Left ventricle myocardium inferior (tissue), 1 donor: ENCODE data around the gene DTYMK. TPM values are rescaled to one million over a fixed set of nuclear protein-coding genes. Genes with fewer than 3 reads are reported as not detected.

Experiments used
- DNase-seq: peaks from one replicate; pipeline ENCODE4 v3.0.0-alpha.2; 2020
- H3K27ac ChIP-seq: fragments of 200-600 bp; replicated peaks from 2 replicates; pipeline ENCODE4 v1.8.0; 2021
- H3K27me3 ChIP-seq: fragments of 200-600 bp; 2 replicates; pipeline ENCODE4 v1.8.0; 2021; ENCODE audit warnings: low read depth
- H3K36me3 ChIP-seq: fragments of 200-600 bp; 2 replicates; pipeline ENCODE4 v1.8.0; 2021
- H3K4me1 ChIP-seq: fragments of 200-600 bp; 2 replicates; pipeline ENCODE4 v1.8.0; 2021
- H3K4me3 ChIP-seq: fragments of 200-600 bp; 2 replicates; pipeline ENCODE4 v1.8.0; 2021; ENCODE audit warnings: mild to moderate bottlenecking, moderate library complexity
- H3K9me3 ChIP-seq: fragments of 200-600 bp; replicated peaks from 2 replicates; pipeline ENCODE4 v1.8.0; 2021
- intact Hi-C: fragments of 100-400 bp; cut with micrococcal nuclease; formaldehyde crosslinking; loops from one replicate; pipeline ENCODE4 v1.11.0; 2022
- total RNA-seq: library from RNA; stranded (reverse); fragmentation: NEBNext Ultra II Directional; extraction: Animal tissue kit (Norgen Biotek cat#: 25700); gene quantifications from one replicate; pipeline ENCODE4 v1.2.1, GENCODE V29; 2021
- TF ChIP-seq, protein P1 (sequence below): fragments of 200-600 bp; IDR thresholded peaks from 2 replicates; pipeline ENCODE4 v1.8.0; 2021; ENCODE audit warnings: antibody characterized with exemption, mild to moderate bottlenecking, borderline replicate concordance
- donor health status: DM: no; HTN: yes; CAD: no; lungs with severe emphysema.

The DTYMK gene
- total RNA-seq, 1 donor from 2014 or later: 10.6 TPM

DNA sequence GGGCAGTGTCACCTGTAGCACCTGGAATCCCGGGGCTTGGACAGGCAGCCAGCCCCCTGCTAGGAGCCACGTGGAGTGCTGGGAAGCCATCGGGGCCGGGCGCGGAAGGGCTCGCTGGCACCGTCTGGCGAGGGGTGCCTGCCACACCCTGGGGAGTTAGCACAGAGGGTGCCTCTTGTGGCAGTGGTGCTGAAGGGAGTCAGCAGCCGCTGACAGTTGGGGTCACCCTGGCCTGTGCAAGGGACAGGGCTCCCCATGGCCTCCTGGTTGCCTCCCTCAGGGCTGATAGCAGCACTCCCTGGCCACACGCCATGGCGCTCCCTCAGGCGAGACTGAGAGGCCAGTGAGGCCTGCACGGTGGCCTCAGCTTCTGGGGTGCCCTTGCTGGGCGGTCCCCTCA is 33.9 kb upstream of the DTYMK start:
- no peak overlapping the region for H3K4me3 ChIP-seq
- H3K4me1 ChIP-seq: no peaks in the 10 kb centered on the region
- no peaks in the 10 kb centered on the region for H3K9me3 ChIP-seq
- H3K27me3 ChIP-seq: no peaks in the 10 kb centered on the region
- intact Hi-C loops: no loop called here
- TF ChIP-seq, protein P1, sequence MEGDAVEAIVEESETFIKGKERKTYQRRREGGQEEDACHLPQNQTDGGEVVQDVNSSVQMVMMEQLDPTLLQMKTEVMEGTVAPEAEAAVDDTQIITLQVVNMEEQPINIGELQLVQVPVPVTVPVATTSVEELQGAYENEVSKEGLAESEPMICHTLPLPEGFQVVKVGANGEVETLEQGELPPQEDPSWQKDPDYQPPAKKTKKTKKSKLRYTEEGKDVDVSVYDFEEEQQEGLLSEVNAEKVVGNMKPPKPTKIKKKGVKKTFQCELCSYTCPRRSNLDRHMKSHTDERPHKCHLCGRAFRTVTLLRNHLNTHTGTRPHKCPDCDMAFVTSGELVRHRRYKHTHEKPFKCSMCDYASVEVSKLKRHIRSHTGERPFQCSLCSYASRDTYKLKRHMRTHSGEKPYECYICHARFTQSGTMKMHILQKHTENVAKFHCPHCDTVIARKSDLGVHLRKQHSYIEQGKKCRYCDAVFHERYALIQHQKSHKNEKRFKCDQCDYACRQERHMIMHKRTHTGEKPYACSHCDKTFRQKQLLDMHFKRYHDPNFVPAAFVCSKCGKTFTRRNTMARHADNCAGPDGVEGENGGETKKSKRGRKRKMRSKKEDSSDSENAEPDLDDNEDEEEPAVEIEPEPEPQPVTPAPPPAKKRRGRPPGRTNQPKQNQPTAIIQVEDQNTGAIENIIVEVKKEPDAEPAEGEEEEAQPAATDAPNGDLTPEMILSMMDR: no peak
- H3K27ac ChIP-seq: no peak overlapping the region
- DNase-seq: no peak
- H3K36me3 ChIP-seq: peaks cover 73% of the 10 kb centered on the region

DNA sequence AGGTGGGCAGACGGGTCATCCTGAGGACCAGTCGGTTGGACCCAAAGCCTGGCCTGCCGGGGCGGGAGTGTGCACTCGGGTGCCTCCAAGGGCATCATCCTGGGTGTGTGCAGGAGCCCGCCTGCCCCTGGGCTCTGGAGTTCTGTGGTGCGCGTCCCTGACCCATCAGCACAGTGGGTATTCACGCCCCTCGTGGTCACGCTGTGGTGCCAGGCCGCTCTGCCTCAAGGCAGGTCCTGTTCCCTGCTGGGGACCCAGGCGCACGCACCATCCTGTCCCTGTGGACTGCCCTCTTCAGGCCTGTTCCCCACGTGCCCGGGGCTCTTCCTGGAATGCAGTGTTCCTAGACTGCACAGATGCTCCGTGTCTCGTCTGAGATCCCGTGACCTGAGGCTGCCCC is 33.5 kb upstream of the DTYMK start:
- no peak overlapping the region for H3K4me3 ChIP-seq
- no peaks in the 10 kb centered on the region for H3K27me3 ChIP-seq
- TF ChIP-seq, protein P1: no peak
- H3K36me3 ChIP-seq: peaks cover 73% of the 10 kb centered on the region
- H3K4me1 ChIP-seq: no peaks in the 10 kb centered on the region
- H3K9me3 ChIP-seq: no peaks in the 10 kb centered on the region
- intact Hi-C loops: no loop called here
- no peak for DNase-seq
- no peak overlapping the region for H3K27ac ChIP-seq

DNA sequence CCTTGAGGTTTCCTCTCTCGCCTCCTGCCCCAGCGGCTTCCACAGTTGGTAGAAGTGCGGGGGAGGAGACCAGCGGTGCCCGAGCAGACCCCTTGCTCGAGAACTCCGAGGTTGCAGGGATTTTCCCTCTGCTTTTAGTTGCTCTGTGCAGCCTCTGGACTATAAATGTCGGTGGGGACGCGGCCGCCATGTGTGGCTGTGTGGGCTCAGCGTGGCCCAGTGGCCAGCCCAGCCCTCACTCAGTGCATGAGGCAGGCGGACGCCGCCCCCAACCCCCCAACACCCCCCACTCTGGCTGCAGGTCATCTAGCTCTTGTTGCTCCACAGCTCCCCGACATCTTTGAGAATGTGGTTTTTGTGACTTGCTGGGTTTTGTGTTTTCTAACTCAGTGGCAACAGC is 32.5 kb upstream of the DTYMK start:
- DNase-seq: no peak
- peaks cover 8% of the 10 kb centered on the region for H3K9me3 ChIP-seq
- H3K4me3 ChIP-seq: no peak overlapping the region
- no peaks in the 10 kb centered on the region for H3K4me1 ChIP-seq
- H3K27me3 ChIP-seq: no peaks in the 10 kb centered on the region
- TF ChIP-seq, protein P1: no peak
- no peak overlapping the region for H3K27ac ChIP-seq
- peaks cover 74% of the 10 kb centered on the region for H3K36me3 ChIP-seq
- intact Hi-C loops: no loop called here

DNA sequence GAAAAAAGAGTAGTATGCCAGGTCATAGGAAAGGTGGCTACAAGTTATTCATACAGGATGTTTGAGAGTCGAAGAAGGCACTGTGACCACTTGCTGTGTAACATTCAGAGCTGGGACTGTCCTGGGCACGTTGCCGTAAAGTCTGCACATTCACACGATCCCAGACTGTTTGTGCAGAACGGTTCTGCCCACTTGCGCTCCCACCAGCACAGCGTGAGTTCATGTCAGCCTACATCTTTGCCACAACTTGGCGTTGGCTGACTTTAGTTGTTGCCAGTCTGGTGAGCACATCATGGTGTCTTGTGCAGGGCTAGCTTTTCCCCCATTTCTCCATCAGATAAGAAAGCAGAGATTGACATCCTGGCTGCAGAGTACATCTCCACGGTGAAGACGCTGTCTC is 22.3 kb upstream of the DTYMK start:
- TF ChIP-seq, protein P1: no peak
- H3K4me3 ChIP-seq: no peak overlapping the region
- intact Hi-C loops: no loop called here
- H3K36me3 ChIP-seq: peaks cover 91% of the 10 kb centered on the region
- no peak for DNase-seq
- peaks cover 11% of the 10 kb centered on the region for H3K9me3 ChIP-seq
- no peaks in the 10 kb centered on the region for H3K27me3 ChIP-seq
- no peaks in the 10 kb centered on the region for H3K4me1 ChIP-seq
- H3K27ac ChIP-seq: no peak overlapping the region

DNA sequence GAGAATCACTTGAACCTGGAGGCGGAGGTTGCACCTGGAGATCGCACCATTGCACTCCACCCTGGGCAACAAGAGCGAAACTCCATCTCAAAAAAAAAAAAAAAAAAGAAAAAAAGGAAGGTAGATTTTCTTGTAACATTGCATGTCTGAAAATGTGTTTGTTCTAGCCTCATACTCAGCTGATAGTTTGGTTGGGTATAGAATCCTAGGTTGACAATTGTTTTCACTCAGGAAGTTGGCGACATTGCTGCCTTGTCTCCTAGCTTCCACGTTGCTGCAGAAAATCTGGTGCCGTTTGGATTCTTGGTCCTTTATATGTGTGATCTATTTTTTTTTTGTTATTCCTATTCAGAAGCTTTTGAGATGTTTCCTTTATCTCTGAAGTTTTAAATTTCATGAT is 19.9 kb upstream of the DTYMK start:
- Histone ChIP-seq H3K4me1 (peaks cover 16% of the 10 kb centered on the region), H3K27me3 (no peaks in the 10 kb centered on the region), H3K4me3 (no peak overlapping the region), H3K36me3 (peaks cover 68% of the 10 kb centered on the region), H3K9me3 (peaks cover 10% of the 10 kb centered on the region), H3K27ac (no peak overlapping the region)
- intact Hi-C loops: no loop called here
- no peak for DNase-seq
- TF ChIP-seq, protein P1: no peak
